AG09309 (cell line): ENCODE results near the gene NARF.
A peak's percentile ranks its signal among the peaks of the same experiment; 100 is the strongest.
"Not testable (repeated sequence)": the region's sequence is repeated elsewhere in the genome, so short reads cannot be mapped to it uniquely, and the experiment has no call there.

Source experiments
- DNase-seq: peaks from one replicate; pipeline ENCODE4 v3.0.0-alpha.2; 2010; ENCODE audit warnings: low read depth
- H3K4me3 ChIP-seq: 2 replicates; pipeline ENCODE4 v1.5.1; 2011; ENCODE audit warnings: mild to moderate bottlenecking, low read depth, low read length, moderate library complexity; ENCODE audit not compliant: control insufficient read depth
- CTCF ChIP-seq: IDR thresholded peaks from 2 replicates; pipeline ENCODE4 v1.5.1; 2011; ENCODE audit warnings: mild to moderate bottlenecking, low read depth, low read length, inconsistent platforms; ENCODE audit not compliant: insufficient read depth, control insufficient read depth; ENCODE audit errors: missing control alignments

The NARF gene

GRCh38 chr17:82497483-82498405 lies 39.2 kb downstream of the NARF start:
- no peak for DNase-seq
- peak overlapping the region; percentile 57 for H3K4me3 ChIP-seq
- no peak for TF ChIP-seq CTCF

- no peak overlapping the region for H3K4me3 ChIP-seq
- no peak for TF ChIP-seq CTCF
- DNase-seq: no peak
These were observed 43.7 kb downstream of the NARF start for GRCh38 chr17:82502207-82502606.

- DNase-seq: no peak
- no peak for TF ChIP-seq CTCF
- no peak overlapping the region for H3K4me3 ChIP-seq
These were observed 44.7 kb downstream of the NARF start for GRCh38 chr17:82503094-82503727.

GRCh38 chr17:82503728-82504308 lies 45.3 kb downstream of the NARF start:
- no peak overlapping the region for H3K4me3 ChIP-seq
- DNase-seq: no peak
- no peak for TF ChIP-seq CTCF

- H3K4me3 ChIP-seq: no peak overlapping the region
- DNase-seq: no peak
- no peak for TF ChIP-seq CTCF
These were observed 46.8 kb downstream of the NARF start for GRCh38 chr17:82505296-82505695.

- DNase-seq, H3K4me3 ChIP-seq: not testable (repeated sequence)
These were observed 47.9 kb downstream of the NARF start for GRCh38 chr17:82506402-82506801.
